Right atrium auricular region (tissue), 2 donors: ENCODE results near the gene C14orf180. TPM values are rescaled to one million over a fixed set of nuclear protein-coding genes. Genes with fewer than 3 reads are reported as not detected.

Experiments
- DNase-seq: peaks from one replicate; pipeline ENCODE4 v3.0.0-alpha.2; 2019; ENCODE audit warnings: low spot score
- H3K27ac ChIP-seq, 2 donors: fragments of 200-600 bp; sonication (generic); 1 replicate in 1 of 2; 2 replicates in 1 of 2; pipeline ENCODE4 v1.5.1; 2016 to 2019
- H3K27me3 ChIP-seq, 2 donors: fragments of 200-600 bp; sonication (generic); one replicate each; pipeline versions ENCODE4 v1.5.1 to v1.6.0; 2017 to 2019
- H3K36me3 ChIP-seq: fragments of 200-600 bp; sonication (generic); one replicate; pipeline ENCODE4 v1.5.1; 2016
- H3K4me1 ChIP-seq, 2 donors: fragments of 200-600 bp; sonication (generic); one replicate each; pipeline versions ENCODE4 v1.5.1 to v1.6.0; 2017 to 2019
- H3K4me3 ChIP-seq, 2 donors: fragments of 200-600 bp; sonication (generic); 1 replicate in 1 of 2; 2 replicates in 1 of 2; pipeline ENCODE4 v1.5.1; 2017 to 2019; ENCODE audit warnings: mild to moderate bottlenecking in 1 of 2, moderate library complexity in 1 of 2
- H3K9me3 ChIP-seq, 2 donors: fragments of 200-600 bp; sonication (generic); one replicate each; pipeline ENCODE4 v1.5.1; 2019
- CTCF ChIP-seq, 2 donors: fragments of 200-600 bp; sonication (generic); IDR thresholded peaks; one replicate each; pipeline ENCODE4 v1.5.1; 2019; ENCODE audit warnings: antibody characterized with exemption in 2 of 2
- total RNA-seq, 2 donors: library from RNA; depleted of rRNA; stranded (reverse); fragments of >200 nt; gene quantifications; one replicate each; pipeline ENCODE4 v1.1.0, GENCODE V29; 2016

C14orf180 gene
- total RNA-seq, 2 donors from 2014 or later: 59.5 to 135 TPM

- Histone ChIP-seq H3K36me3 (peaks cover 20% of the 10 kb centered on the region), H3K27ac (peak overlapping the region; percentile 89 to 97), H3K27me3 (no peaks in the 10 kb centered on the region), H3K4me1 (peaks cover 0 to 54% of the 10 kb centered on the region in 2 donors), H3K9me3 (no peaks in the 10 kb centered on the region), H3K4me3 (no peak overlapping the region)
- TF ChIP-seq CTCF (IDR thresholded peaks at IDR 0.05): no peak
- DNase-seq: no peak
These were observed 8.1 kb downstream of the C14orf180 start for GRCh38 chr14:104587641-104588040.

- Histone ChIP-seq H3K4me1 (peaks cover 0 to 50% of the 10 kb centered on the region in 2 donors), H3K4me3 (no peak overlapping the region), H3K27me3 (no peaks in the 10 kb centered on the region), H3K9me3 (no peaks in the 10 kb centered on the region), H3K27ac (peak overlapping the region; percentile 89 to 97), H3K36me3 (peaks cover 20% of the 10 kb centered on the region)
- TF ChIP-seq CTCF (IDR thresholded peaks at IDR 0.05): no peak
- DNase-seq: no peak
These were observed 8.7 kb downstream of the C14orf180 start for GRCh38 chr14:104588066-104588857.

- H3K4me3 ChIP-seq: no peak overlapping the region
- peaks cover 0 to 49% of the 10 kb centered on the region in 2 donors for H3K4me1 ChIP-seq
- H3K27ac ChIP-seq: no peak overlapping the region
- no peak for TF ChIP-seq CTCF (IDR thresholded peaks at IDR 0.05)
- H3K27me3 ChIP-seq: no peaks in the 10 kb centered on the region
- no peak for DNase-seq
- H3K36me3 ChIP-seq: peaks cover 20% of the 10 kb centered on the region
- no peaks in the 10 kb centered on the region for H3K9me3 ChIP-seq
These were observed 10.0 kb downstream of the C14orf180 start for GRCh38 chr14:104589338-104590195.

- Histone ChIP-seq H3K4me1 (peaks cover 0 to 41% of the 10 kb centered on the region in 2 donors), H3K4me3 (no peak overlapping the region), H3K27ac (no peak overlapping the region), H3K36me3 (peaks cover 20% of the 10 kb centered on the region), H3K27me3 (no peaks in the 10 kb centered on the region), H3K9me3 (no peaks in the 10 kb centered on the region)
- DNase-seq: no peak
- TF ChIP-seq CTCF (IDR thresholded peaks at IDR 0.05): no peak
These were observed 10.8 kb downstream of the C14orf180 start for GRCh38 chr14:104590240-104590965.

GRCh38 chr14:104591031-104591430 lies 11.5 kb downstream of the C14orf180 start:
- DNase-seq: no peak
- no peak for TF ChIP-seq CTCF (IDR thresholded peaks at IDR 0.05)
- no peaks in the 10 kb centered on the region for H3K27me3 ChIP-seq

More at GRCh38 chr14:104591031-104591430, 11.5 kb downstream of the C14orf180 start:
- no peaks in the 10 kb centered on the region for H3K9me3 ChIP-seq
- H3K4me3 ChIP-seq: no peak overlapping the region
- peaks cover 0 to 34% of the 10 kb centered on the region in 2 donors for H3K4me1 ChIP-seq
- H3K36me3 ChIP-seq: peaks cover 20% of the 10 kb centered on the region
- no peak overlapping the region for H3K27ac ChIP-seq
